Fibroblast of the aortic adventitia (primary cell): Measurements from ENCODE around the gene GNS. TPM values are rescaled to one million over a fixed set of nuclear protein-coding genes. Genes with fewer than 3 reads are reported as not detected.

Experiments
- DNase-seq: peaks from one replicate; pipeline ENCODE4 v3.0.0-alpha.2; 2010; ENCODE audit warnings: low read depth
- H3K4me3 ChIP-seq: 2 replicates; pipeline ENCODE4 v1.5.1; 2011; ENCODE audit warnings: low read depth, mild to moderate bottlenecking, control low read depth, low read length, moderate library complexity
- CTCF ChIP-seq: IDR thresholded peaks from 2 replicates; pipeline ENCODE4 v1.5.1; 2011; ENCODE audit warnings: mild to moderate bottlenecking, low read length, control low read depth, inconsistent platforms; ENCODE audit not compliant: insufficient read depth
- total RNA-seq: library from RNA; depleted of rRNA; stranded (reverse); fragments of >200 nt; gene quantifications from 2 replicates; pipeline ENCODE4 v1.2.3, GENCODE V29; 2012; ENCODE audit warnings: low replicate concordance

Gene GNS
- total RNA-seq, 1 donor = 162 TPM

GRCh38 chr12:64679487-64680001, 79.7 kb downstream of the GNS start:
- H3K4me3 ChIP-seq = peak overlapping the region; percentile 40
- no peak for TF ChIP-seq CTCF
- DNase-seq = peak; percentile 83

DNA sequence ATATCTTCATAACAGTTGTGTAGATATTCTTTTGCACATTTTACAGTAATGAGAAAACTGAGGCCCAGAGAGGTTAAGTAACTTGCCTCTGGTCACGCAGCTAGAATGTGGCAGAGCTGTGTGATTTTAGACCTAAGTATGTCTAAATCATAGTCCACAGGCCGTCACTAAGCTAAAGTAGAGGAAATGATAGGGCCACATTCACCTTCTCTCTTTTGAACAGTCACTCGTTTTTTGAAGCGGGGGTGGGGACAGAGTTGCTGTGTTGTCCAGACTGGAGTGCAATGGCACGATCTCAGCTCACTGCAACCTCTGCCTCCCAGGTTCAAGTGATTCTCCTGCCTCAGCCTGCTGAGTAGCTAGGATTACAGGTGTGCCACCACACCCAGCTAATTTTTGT, 80.4 kb downstream of the GNS start:
- no peak for TF ChIP-seq CTCF
- DNase-seq = no peak
- H3K4me3 ChIP-seq = no peak overlapping the region

DNA sequence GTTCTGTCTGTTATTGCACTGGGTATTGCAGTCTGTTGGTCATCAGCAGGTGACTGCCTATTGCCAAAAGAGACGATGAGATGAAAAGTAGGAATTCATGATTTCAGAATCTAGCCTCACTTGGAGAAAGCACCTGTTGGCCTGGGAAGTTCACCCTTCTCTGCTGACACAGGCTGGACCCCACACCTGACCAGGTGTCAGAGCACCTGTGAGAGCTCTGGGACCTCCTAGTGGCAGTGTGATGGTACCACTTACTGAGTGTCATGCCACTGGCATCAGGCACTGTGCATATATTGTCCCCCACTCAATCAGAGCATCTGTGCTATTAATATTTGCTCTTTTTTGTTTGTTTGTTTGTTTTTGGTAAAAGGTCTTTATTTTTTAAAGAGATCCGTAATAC, 81.0 kb downstream of the GNS start:
- no peak for TF ChIP-seq CTCF
- H3K4me3 ChIP-seq = no peak overlapping the region
- no peak for DNase-seq

DNA sequence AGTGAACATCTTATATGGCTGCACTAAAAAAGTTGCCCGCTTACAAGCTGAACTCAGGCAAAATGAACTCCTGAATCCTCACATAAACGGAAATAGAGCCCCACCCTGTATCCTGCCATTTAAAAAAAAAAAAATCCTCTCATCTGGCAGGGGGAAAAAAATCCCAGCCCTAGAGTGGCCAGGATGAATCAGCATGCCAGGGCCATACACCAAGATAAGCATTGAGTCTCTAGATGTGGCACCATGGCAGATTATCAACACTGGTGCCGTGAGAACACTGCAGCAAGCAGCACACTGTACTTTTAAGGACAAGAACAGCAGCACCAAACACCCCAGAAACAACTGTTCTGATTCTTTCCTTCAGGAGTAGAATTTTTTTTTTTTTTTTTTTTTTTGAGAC, 83.4 kb downstream of the GNS start:
- no peak for TF ChIP-seq CTCF
- peak; percentile 74 for DNase-seq

DNA sequence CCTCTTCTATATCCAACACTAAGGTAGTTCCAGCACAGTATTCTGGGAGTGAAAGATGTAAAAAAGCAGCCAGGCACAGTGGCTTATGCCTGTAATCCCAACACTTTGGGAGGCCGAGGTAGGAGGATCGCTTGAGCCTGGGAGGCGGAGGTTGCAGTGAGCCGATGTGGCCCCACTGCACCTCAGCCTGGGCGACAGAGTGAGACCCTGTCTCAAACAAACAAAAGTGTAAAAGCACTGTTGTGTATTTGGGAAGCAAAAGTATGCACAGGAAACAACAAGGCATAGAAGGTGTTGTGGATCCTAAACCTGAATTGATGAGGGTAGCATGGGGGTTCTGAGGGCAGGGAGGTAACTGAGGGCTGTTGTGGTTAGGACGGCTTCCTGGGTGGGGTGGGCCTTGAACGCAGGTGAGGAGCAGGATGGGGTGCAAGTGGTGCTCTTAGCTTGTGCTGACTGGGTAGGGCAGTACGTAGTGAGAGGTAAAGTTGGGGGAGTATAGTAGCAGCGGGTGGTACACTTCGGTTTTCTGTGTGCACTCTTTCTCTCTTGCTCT, 84.8 kb downstream of the GNS start:
- H3K4me3 ChIP-seq = no peak overlapping the region
- DNase-seq = no peak
- no peak for TF ChIP-seq CTCF

More for the DNA sequence above, 83.4 kb downstream of the GNS start:
- no peak overlapping the region for H3K4me3 ChIP-seq

DNA sequence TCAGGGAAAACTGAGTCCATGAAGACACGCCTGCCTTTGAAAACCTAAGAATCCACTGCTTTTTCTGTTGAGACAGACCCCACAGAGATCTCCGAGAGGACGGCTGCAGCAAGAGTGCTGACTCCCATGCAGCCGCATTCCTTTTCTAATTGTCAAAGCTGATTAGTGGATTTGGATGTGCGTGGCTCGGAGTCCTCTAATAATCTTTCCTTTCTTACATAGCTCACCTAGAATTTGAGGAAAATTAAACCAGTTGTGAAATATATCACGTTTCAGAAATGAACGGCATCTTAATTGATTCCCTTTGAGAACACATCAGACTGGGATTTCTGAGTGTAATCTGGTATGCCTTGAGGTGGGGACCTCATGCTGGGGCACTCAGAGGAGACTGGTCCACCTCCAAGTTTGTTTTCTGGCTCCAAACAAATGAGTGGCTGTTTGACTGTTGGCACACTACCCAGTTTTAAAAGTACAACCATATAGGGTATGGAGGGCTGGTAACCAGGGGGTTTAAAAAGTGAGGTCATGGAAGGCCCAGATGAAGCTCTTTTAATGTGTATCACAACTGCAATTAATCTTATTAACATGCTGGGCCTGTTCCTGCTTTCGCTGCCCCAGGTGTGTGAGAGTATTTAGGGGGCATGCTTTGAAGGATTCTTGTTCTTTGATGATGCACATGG, 85.6 kb downstream of the GNS start:
- H3K4me3 ChIP-seq = no peak overlapping the region
- no peak for TF ChIP-seq CTCF
- DNase-seq = no peak
